ENCODE results near the gene ATAD5.

- TF ChIP-seq CTCF (IDR thresholded peaks at IDR 0.05) (no peak), POLR2A (IDR thresholded peaks at IDR 0.05) (no peak), EP300 (IDR thresholded peaks at IDR 0.05) (no peak)
These were observed 98.7 kb downstream of the ATAD5 start for GRCh38 chr17:30930495-30930894.

Measured in tibial nerve (tissue), 4 donors.